Epithelial cell of proximal tubule (primary cell): ENCODE measurements around the gene ACAP3. TPM values are rescaled to one million over a fixed set of nuclear protein-coding genes. Genes with fewer than 3 reads are reported as not detected.

ENCODE experiments used
- DNase-seq: peaks from one replicate; pipeline ENCODE4 v3.0.0-alpha.2; 2011; ENCODE audit warnings: low read depth
- H3K4me3 ChIP-seq: 2 replicates; pipeline ENCODE4 v1.5.1; 2011; ENCODE audit warnings: low read depth, mild to moderate bottlenecking, low read length
- CTCF ChIP-seq: conservative IDR thresholded peaks from 2 replicates; pipeline ENCODE4 v1.5.1; 2012; ENCODE audit warnings: low read depth, mild to moderate bottlenecking, low read length
- total RNA-seq: library from RNA; depleted of rRNA; stranded (reverse); fragments of >200 nt; gene quantifications from 2 replicates; pipeline ENCODE4 v1.2.3, GENCODE V29; 2015

Gene ACAP3
- total RNA-seq, 1 donor from 2014 or later = 29.1 TPM

GRCh38 chr1:1338278-1338677 lies 30.5 kb upstream of the ACAP3 start:
- no peak overlapping the region for H3K4me3 ChIP-seq
- no peak for TF ChIP-seq CTCF
- no peak for DNase-seq

DNA sequence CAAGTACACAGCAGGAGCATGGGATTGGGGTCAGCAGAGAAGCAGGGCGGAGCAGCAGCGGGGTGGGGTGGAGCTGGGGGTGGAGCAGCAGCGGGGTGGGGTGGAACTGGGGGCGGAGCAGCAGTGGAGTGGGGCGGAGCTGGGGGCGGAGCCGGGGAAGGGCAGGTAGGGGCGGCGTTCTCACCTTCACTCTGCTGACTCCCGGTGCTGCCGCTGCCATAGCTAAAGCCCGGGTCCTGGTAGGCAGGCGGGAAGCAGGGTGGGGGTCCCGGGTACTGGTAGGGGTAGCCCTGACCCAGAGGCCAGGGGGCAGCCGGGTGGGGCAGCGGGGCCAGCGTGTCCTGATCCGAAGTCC lies 30.0 kb upstream of the ACAP3 start:
- DNase-seq = no peak
- no peak overlapping the region for H3K4me3 ChIP-seq
- TF ChIP-seq CTCF = no peak

DNA sequence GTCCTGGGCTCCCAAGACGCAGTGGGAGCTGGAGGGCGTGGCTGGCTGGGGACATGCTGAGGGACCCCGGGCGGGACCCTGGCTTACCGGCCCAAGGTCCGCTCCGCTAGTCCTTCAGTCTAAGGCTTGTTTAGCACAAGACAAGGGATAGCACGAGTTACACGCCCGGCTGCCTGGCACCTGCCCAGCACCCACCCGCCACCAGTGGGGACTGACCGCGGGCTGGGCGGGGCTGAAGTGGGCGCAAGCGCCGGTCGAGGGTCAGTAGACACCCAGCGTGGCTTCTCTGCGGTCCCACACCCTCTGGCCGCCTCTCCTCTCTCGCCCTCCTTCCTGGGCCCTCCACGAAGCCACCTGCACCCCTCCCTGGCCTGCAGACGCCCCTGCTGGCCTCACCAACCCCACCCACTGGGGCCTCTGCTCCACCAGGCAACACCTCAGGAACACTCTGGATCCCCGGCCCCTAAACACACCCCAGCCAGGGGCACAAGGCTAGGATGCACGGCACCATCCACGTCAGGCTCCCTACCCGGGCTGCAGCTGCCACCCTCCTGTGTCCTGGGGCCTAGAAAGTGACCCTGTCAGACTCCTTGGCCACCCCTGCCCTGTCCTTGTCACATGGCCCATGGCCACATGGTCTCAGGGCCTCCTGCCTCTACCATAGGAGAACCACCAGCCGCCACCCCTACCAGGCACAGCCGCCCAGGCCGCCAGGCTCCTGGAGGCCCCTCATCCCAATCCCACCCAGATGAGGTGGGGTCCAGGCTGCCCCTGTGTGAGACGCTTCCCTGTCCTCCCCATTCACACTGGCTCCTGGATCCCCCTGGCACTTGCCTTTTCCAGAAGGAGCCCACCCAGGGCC lies 29.4 kb upstream of the ACAP3 start:
- DNase-seq = no peak
- no peak overlapping the region for H3K4me3 ChIP-seq
- TF ChIP-seq CTCF = no peak

- no peak for TF ChIP-seq CTCF
- no peak overlapping the region for H3K4me3 ChIP-seq
- no peak for DNase-seq
These were observed 28.7 kb upstream of the ACAP3 start for GRCh38 chr1:1336446-1336845.

DNA sequence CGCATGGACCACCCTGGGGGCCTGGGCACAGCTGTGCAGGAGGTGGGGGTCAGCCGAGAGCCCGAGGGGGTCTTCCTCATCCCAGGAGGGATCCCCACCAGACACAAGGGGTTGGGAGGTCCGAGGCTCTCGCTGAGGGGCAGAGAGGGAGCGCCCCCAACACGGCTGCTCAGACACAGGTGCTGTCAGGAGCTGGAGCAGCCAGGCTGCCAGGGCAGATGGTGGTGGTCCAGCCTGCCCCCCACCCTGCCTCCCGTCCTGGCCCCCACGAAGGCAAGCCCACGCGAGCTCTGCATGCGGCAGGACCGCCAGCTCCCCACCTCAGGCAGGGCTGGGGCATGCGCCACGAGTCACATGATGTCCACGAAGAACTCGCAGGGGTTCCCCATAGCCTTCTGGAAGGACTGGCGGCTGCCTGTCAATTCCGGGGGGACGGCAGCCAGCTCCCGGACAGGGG lies 28.1 kb upstream of the ACAP3 start:
- no peak overlapping the region for H3K4me3 ChIP-seq
- TF ChIP-seq CTCF = no peak
- DNase-seq = no peak

DNA sequence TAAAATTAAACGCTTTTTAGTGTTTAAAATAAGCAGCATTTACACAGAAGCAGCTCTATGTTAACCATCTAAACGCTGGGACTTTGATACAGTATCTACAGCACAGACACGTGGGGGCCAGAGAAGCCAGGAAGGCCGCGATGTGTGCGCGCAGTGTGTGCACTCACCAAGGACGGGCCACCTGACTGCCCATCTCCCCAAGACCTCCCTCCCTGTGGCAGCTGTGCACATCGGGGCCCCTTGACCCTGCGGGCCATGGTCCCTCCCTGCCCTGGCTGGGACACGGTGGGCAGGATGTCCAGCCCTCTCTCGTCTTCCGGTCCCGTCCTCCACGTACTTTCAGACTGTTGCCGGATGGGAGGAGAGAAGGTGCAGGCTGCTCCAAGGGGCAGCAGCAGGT lies 27.6 kb upstream of the ACAP3 start:
- no peak for DNase-seq
- H3K4me3 ChIP-seq = no peak overlapping the region
- no peak for TF ChIP-seq CTCF

GRCh38 chr1:1334835-1335234 lies 27.1 kb upstream of the ACAP3 start:
- TF ChIP-seq CTCF = no peak
- H3K4me3 ChIP-seq = no peak overlapping the region

More at GRCh38 chr1:1334835-1335234, 27.1 kb upstream of the ACAP3 start:
- DNase-seq = no peak
